Stimulated activated CD8-positive, alpha-beta memory T cell treated with anti-CD3 and anti-CD28 coated beads, Interleukin-4, amount 100 ng/mL, for 48 hours (primary cell): ENCODE data around the gene SMYD2.
"Not testable (repeated sequence)": the region's sequence is repeated elsewhere in the genome, so short reads cannot be mapped to it uniquely, and the experiment has no call there.

Experiments
- DNase-seq: peaks from one replicate; pipeline ENCODE4 v3.0.0-alpha.2; 2020

SMYD2 gene

DNA sequence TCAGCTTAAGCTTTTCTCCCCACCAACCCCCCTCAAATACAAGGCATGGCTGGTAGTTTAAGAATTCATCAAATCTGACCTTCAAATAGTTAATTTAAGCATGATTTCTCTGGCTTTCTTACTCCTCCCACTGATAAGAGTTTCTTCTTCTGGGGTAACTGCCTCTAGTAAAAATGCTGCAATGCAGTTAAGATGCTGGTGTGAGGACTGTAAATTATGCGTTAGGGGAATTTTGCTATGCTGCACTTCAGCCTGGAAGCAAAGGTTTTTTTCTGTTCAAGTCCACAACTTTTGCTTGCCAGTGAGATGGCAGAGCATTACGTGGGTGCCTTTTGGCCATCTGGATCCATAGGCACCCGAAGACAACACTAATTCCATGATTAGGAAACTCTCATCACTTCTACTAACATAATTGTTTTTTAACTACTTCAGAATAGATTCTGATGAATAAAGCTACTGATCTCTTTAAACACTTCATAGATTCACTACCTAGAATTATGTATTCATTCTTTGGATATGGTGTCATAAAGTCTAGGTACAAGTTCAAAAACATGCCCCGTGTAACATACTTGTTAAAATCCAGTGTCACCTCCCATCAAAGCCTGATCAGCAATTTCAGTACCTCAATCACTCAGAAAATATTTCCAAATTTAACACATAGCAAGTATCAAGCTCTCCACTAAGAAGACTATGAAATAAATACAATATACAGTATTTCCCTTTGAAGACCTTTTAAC lies 8.8 kb upstream of the SMYD2 start:
- no peak for DNase-seq

- DNase-seq: no peak
Observed at GRCh38 chr1:214272964-214273533, 7.9 kb upstream of the SMYD2 start.

- not testable (repeated sequence) for DNase-seq
Observed at GRCh38 chr1:214275700-214276099, 5.3 kb upstream of the SMYD2 start.

GRCh38 chr1:214276786-214277185 lies 4.2 kb upstream of the SMYD2 start:
- DNase-seq: no peak

DNA sequence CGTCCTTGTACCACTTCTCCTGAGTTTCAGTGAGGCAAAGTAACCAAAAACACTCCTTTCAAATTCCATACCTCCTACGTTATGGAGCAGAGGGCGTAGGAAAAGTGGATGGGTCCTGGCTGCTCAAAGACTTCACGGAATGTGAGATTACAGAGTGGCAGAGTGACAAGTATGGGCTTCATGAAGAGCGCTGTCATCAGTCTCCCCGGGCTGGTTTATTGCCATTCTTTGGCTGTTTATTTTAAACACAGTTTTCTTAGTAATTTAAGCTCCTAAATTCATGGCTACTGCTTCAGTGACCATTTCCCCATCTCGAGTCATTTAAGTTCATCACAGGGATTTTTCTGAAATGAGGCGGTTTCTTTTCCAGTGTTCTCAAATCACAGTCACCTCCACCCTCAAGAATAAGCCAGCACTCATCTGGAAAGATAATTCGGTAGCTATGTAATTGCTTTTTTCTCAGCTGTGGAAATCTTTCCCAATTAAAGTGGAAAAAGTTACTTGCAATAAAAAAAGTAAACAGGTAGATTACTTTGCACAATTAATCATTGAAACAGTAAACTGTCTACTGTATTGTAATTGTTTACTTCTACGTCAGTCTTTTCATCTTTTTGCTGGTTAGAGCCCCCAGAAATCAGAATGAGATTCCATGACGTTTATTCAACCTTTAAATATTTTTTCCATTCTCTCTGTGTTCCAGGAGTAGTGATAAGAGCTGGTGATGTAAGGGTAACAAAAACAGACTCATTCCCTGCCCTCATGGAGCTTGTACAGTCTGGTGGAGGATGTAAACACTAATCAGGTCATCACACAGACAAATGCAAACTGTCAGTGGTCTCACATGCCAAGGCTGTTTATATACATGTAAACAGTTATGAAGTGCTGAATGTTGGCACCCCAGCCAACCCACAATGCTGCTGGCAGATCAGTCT lies 3.0 kb upstream of the SMYD2 start:
- DNase-seq: no peak

GRCh38 chr1:214280386-214281020 lies 456 bp upstream of the SMYD2 start:
- DNase-seq: peak; percentile 31

GRCh38 chr1:214281720-214282629 lies 1.0 kb downstream of the SMYD2 start:
- no peak for DNase-seq

- DNase-seq: peak; percentile 35
Observed at GRCh38 chr1:214282630-214283242, 1.8 kb downstream of the SMYD2 start.

DNA sequence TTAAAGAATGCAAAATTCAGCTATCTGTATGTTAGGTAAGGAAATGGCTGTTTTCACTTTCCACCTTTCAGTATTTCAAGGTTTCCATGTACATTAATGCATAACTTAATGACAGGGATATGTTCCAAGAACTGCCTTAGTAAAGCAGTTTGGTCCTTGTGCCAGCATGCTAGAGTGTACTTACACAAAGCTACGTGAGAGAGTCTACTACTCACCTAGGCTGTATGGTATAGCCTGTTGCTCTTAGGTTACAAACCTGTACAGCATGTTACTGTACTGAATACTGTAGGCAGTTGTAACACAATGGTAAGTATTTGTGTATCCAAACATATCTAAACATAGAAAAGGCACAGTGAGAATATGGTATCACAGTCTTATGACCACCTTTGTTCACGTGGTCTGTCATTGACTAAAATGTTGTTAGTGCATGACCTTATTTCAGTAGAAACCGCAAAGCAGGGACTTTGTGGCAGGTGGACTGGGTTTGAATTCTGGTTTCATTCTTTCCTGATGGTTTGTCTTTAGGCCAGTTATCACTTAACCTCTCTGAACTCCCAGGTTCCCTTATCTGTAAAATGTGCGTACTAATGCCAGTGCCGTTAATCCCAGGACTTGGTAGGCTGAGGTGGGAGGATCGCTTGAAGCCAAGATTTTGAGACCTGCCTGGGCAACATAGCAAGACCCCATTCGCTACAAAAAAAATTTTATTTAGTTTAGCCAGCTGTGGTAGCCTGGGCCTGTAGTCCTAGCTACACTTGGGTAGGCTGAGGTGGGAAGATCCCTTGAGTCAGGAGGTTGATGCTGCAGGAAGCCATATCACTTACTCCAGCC lies 4.9 kb downstream of the SMYD2 start:
- DNase-seq: no peak

GRCh38 chr1:214287884-214288283 lies 6.9 kb downstream of the SMYD2 start:
- no peak for DNase-seq

DNA sequence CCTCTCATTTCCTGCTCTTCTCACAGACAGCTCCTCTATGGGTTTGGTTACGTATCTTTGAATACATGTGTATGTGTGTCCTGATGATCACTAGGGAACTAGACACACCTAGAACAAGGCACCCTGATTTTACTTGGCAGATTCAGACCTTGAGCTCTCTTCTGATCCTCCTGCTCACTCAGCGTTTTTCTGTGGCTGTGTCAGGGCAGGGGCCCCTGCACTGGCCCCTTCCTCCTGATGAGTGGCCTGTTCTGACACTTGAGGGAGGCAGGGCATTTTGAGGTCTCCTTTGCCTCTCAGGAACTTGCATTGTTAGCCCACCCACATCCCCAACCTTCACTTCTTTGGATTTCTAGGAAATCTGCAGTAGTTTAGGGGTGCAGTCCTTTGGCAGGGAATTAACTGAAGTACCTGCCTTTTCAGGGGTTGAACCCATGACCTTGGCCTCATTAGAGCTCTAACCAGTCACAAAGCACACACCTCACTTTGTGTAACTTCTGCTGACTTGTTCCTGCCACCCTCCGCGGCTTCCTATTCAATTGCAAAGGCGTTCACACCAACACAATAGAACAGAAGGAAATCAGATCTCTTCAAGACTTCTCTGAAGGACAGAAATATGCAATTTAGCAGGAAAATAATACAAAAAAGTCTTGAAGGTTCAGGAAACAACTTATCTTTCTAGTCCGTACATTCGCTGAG lies 8.8 kb downstream of the SMYD2 start:
- DNase-seq: no peak

DNA sequence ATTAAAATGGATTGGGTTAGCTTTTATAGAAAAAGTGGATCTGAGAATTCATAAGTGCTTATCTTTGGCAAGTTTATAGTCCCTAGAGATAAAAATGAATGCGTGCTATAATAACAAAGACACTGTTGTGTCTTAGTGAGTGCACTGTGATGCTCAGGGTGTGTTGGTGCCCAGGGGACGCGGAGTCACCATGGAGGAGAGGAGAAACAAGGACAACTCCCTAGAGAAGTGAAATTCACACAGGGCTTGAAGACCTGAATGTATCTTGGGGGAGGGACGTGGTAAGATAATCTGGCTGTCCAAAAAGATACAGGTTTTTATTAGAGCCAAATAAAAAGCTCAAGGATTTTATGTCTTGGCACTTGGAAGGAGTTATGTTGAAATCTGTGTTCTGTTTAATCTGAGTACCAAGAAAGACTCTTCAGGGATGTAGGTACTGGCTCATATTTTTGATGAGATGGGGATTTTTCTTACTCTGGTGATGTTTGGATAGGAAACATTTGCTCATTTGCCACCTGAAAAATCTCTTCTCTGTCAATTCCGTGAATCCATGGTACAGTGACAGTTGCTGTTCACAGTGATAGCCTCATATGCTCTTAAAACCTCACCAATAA lies 9.6 kb downstream of the SMYD2 start:
- DNase-seq: no peak

DNA sequence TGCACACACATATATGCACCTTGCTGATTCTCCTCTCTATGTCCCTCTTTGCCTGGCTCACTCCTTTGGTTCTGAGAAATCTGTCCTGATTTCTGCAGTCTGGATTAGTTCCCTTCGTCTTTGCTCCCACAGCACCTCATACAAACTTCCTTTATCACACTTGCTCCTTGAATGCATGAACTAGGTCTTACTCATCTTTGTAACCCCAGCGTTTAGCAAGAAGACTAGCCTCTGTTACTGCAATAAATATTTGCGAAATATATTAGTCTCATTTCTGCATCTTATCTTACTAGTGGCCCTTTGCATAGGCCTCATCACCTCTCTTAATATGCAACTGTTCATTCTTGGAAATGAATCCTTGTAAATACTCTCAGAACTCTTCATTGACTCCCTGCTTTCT lies 11.4 kb downstream of the SMYD2 start:
- DNase-seq: no peak

DNA sequence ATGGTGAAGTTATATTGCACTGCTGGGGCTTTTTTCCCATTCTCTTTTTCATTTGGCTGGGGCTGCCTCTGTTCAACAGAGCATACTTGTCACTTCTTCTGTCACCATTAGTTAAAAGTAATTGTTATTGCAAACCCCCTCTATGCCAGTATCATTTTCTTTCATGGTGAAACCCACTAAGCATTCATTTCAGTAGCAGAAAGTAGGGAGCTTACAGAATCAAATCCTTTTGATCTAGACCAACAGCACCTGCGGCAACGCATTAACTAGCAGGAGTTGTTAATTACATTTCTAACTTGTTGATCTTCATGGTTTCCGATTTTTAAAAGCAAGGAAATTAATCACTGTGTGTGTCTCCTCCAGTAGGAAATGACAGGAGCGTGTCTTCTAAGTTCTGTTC lies 15.0 kb downstream of the SMYD2 start:
- DNase-seq: no peak

DNA sequence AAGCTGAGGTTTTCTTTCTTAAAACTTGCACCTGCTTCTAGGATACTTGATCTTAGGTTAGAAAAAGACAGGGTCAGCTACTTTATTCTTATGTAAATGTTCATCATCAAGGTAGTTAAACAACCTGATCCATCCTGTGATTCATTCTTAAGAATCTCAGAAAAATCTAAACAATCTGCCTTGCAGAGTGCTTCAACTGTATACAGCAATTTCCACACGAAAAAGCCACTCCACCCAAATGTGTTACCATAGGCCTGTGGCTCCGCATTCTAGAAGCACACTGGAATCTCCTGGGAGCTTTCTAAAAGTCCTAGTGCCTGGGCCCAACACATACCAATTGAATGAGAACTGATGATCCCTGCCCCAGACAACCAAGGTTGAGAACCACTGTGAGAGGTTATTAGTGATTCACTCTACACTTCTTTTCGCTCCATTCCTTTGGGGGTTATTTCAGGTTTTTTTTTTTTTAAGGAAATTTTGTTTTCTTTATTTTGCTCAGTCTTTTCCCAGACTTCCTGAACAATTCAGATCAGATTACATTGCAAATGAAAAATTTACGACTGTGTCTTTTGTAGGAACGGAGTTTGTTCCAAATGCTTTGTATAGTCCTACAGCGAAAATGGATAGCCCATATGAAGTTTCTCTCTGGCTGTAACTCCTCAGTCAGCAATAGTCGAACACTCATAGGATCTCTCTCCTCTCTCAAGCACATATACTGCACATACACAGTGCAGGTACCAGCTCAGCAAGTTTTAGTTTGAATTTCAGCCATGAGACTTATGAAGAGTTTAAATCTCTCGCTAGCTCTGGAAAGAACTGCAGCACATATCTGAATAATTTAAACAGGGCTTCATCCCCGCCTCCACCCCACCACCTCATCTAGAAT lies 16.1 kb downstream of the SMYD2 start:
- DNase-seq: no peak

DNA sequence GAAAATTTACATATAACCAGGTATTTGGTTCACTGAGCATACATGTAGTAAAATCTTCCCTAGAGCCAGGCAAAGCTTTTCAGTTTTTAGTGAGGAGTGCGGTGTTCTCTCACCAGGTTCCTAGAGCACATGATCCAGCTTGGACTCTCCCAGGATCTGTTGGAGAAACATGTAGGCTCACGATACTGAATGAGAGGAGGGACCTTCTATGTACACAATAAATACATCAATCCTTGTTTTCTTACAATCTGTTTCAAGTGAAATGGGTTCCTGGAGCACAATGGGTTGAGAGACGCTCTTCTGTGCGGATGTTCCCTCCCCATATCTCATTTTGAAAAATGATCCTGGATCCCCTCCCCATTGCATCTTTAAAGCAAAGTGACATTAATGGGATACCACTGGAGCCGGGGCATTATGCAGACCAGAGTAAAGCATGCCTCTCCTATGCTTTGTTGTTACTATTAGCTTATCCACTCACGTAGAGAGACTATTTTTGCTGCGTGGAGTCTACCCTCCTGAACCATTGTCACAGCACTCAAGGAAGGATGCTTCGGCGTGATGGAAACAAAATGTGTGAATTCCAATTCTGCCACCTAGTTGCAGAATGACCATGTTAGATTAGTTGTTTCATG lies 19.3 kb downstream of the SMYD2 start:
- no peak for DNase-seq

- no peak for DNase-seq
Observed at GRCh38 chr1:214301526-214301925, 20.6 kb downstream of the SMYD2 start.
